SK-N-SH (cell line): ENCODE measurements around the gene MMD.

Source experiments
- CTCF ChIP-seq: fragments of 200-600 bp; sonication (generic); IDR thresholded peaks from 2 replicates; pipeline ENCODE4 v1.6.1; 2017; ENCODE audit warnings: antibody characterized with exemption, mild to moderate bottlenecking, moderate library complexity
- FOXM1 ChIP-seq: IDR thresholded peaks from 2 replicates; pipeline ENCODE4 v1.4.0; 2012; ENCODE audit warnings: low read depth, mild to moderate bottlenecking
- POLR2AphosphoS5 ChIP-seq: IDR thresholded peaks from 2 replicates; pipeline ENCODE4 v1.6.1; 2012; ENCODE audit warnings: low read depth, low read length
- RCOR1 ChIP-seq: fragments of 150-350 bp; IDR thresholded peaks from 2 replicates; pipeline ENCODE4 v1.6.1; 2017; ENCODE audit warnings: antibody characterized with exemption, low read length
- REST ChIP-seq: IDR thresholded peaks from 2 replicates; pipeline ENCODE4 v1.6.1; 2012; ENCODE audit warnings: mild to moderate bottlenecking, low read depth, low read length, moderate library complexity
- USF1 ChIP-seq: IDR thresholded peaks from 2 replicates; pipeline ENCODE4 v1.4.0; 2012; ENCODE audit warnings: low read depth, borderline replicate concordance

DNA sequence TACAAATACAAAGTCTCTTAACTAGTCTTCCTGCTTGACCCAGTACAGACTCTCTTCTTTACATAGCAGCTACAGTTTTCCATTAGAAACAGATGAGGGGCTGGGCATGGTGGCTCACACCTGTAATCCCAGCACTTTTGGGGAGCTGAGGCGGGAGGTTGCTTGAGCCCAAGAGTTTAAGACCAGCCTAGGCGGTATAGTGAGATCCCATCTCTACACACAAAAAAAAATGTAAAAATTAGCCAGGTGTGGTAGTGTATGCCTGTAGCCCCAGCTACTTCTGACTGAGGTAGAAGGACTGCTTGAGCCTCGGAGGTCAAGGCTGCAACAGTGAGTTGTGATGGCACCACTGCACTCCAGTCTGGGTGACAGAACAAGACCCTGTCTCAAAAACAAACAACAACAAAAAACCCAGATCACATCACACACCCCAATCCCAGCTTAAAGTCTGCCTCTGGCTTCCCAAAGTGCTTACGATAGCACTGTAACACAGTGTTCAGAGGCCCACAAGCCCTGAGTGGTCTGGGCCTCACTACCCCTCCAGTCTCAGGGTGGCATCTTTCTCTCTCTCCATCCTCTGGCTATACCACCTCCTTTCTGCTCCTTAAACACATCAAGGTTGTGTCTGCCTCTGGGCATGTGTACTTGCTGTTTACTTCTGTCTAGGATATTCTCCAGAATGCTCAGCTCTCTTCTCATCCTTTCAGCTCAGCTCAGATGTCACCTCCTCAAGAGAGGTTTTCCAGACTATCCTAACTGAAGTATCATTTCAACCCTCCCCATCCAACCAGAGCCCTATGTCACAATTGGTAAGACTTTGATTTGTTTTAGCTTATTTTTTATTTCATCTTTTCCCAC, 4.0 kb downstream of the MMD start:
- TF ChIP-seq FOXM1 (no peak), CTCF (no peak), REST (no peak), POLR2AphosphoS5 (no peak), USF1 (no peak), RCOR1 (no peak)
